Epithelial cell of esophagus (primary cell): Measurements from ENCODE around the gene DACH1.

ENCODE experiments used
- DNase-seq: peaks from one replicate; pipeline ENCODE4 v3.0.0; 2010; ENCODE audit warnings: low read depth
- H3K4me3 ChIP-seq: 2 replicates; pipeline ENCODE4 v1.5.1; 2011; ENCODE audit warnings: mild to moderate bottlenecking, low read length, control low read depth
- TF ChIP-seq, protein P1 (sequence below): IDR thresholded peaks from 2 replicates; pipeline ENCODE4 v1.5.1; 2011; ENCODE audit warnings: low read depth, mild to moderate bottlenecking, low read length, control low read depth, inconsistent platforms; ENCODE audit not compliant: insufficient read depth; ENCODE audit errors: missing control alignments

DACH1 gene

DNA sequence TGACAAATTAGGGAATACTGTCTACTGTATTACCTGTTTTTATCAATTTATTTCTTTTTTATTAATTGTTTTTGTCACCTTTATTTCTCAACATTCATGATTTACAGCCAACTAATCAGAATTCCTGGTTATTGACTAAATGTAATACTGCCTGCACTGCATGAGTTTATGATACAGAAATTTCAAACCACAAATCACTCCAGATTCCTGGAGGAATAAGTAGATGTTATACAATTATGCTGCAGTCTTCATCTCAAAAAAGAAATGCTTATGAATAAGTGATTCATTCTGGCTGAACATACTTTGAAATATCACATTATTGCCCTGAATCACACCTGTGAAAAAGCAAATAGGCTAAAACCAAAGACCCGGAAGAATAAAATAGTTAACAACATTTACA, 249.7 kb downstream of the DACH1 start:
- TF ChIP-seq, protein P1, sequence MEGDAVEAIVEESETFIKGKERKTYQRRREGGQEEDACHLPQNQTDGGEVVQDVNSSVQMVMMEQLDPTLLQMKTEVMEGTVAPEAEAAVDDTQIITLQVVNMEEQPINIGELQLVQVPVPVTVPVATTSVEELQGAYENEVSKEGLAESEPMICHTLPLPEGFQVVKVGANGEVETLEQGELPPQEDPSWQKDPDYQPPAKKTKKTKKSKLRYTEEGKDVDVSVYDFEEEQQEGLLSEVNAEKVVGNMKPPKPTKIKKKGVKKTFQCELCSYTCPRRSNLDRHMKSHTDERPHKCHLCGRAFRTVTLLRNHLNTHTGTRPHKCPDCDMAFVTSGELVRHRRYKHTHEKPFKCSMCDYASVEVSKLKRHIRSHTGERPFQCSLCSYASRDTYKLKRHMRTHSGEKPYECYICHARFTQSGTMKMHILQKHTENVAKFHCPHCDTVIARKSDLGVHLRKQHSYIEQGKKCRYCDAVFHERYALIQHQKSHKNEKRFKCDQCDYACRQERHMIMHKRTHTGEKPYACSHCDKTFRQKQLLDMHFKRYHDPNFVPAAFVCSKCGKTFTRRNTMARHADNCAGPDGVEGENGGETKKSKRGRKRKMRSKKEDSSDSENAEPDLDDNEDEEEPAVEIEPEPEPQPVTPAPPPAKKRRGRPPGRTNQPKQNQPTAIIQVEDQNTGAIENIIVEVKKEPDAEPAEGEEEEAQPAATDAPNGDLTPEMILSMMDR = no peak
- DNase-seq = no peak
- no peak overlapping the region for H3K4me3 ChIP-seq

DNA sequence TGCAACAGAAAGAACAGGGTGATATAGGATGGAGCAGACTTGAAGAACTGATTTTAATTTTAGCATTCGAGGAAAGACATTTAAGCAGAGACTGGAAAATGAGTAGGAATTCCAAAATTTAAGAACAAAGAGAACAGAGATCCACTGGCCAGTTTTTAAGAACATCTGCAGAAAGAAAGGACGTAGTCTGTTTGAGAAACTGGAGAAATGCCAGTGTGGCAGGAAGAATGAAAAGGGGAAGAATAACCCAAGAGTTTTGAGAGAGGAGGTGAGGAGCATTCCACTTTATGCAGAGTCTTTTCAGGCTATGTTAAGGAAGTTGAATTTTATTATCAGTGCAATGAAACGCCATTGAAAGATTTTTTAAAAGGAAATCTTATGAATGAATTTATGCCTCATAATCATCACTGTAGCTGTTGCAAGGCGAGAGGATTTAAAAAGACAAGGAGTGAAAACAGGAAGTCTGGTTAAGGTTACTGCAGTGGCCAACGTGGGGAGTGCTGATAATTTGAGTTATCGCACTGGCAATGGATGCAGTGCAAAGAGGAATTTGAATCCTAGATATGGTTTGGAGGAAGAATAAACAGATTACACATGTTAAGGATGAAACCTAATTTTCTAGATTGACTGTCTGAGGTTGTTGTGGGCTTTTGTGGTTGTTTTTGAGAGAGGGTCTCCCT, 253.8 kb downstream of the DACH1 start:
- DNase-seq = no peak
- no peak overlapping the region for H3K4me3 ChIP-seq
- TF ChIP-seq, protein P1 = no peak

DNA sequence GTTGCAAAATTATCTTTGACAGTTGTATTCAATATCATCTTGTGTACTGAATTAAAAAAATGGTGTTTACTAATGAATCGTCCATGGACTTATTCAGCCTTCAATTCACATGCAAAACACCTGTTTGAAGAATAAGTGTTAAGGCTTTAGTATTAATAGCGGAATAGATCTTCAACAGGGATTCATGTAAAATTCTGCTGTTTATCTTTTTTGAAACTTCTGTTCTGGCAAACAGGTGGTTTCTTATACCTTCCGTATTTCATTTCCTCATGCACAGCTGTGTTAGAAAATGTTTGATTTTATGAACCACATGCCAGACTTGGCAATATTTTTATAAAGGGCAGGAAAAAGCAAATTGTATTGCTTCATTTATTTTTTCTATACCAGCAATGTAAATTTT, 255.7 kb downstream of the DACH1 start:
- TF ChIP-seq, protein P1 = no peak
- H3K4me3 ChIP-seq = no peak overlapping the region
- DNase-seq = no peak

DNA sequence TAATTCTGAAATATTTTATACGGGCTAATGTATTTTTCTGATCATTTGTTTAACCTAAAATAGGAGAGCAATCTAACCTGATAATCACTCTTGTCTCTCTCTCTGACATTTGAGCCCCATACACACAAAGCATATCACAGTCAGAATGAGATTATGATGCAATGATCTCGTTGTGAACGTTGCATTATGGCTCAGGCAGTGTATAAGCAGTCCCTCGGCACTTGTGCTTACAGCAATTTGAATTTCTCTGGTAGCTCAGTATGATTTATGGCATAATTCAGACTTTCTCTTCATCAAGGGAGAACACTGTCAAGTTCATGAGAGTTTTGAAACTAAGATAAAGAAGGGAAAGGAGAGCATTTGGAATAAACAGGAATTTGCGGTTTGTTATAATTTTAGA, 256.1 kb downstream of the DACH1 start:
- TF ChIP-seq, protein P1 = no peak
- no peak for DNase-seq
- no peak overlapping the region for H3K4me3 ChIP-seq

DNA sequence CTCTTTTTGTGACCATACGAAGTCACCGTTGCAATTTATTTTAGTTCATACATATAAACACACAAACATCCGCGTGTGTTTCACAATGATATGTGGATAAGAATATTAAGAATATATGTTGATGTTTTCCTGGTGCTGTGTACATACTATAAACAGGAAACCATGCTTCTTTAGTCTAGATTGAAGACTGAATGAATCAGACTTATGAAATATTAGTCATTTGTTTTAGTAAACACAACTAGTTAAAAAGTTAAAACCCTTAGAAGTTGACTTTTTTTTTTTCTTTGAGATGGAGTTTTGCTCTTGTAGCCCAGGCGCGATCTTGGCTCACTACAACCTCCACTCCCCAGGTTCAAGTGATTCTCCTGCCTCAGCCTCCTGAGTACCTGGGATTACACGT, 257.7 kb downstream of the DACH1 start:
- no peak overlapping the region for H3K4me3 ChIP-seq
- TF ChIP-seq, protein P1 = no peak
- DNase-seq = no peak

DNA sequence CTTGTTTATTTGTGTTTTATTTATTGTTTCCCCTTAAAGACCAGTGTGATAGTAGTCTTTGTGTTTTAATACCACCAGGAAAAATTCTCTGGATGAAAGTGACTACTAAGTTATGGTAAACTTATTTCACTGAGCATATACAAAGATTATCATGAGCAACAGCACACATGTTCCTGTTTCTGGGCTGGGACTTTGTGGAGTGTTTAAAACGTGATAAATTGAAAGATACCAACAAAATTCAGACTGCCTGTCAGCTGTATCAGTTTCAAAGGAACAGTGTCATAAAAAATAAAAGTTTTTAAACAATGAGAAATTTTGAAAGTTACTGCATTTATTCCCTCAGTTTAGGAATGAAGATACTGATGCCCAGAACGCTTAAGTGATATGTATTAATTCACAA, 259.4 kb downstream of the DACH1 start:
- TF ChIP-seq, protein P1 = no peak
- DNase-seq = no peak
- H3K4me3 ChIP-seq = no peak overlapping the region

DNA sequence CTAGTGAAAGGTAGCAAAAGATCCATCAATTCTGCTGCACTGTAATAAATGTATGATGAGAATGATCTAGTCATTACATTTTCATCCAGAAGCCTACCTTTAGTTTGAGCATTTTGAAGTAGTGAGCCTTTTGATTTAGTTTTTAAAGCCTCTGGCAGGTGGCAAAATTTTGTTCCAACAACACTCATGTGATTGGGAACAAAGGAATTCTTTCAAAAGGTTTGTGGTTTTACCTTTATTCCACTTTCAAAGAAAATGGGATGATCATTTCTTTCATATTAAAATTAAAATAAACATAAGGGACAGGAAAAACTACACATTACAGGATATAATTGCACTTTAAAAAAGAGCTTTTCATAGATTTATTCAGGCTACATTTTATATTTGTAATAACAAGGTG, 260.2 kb downstream of the DACH1 start:
- TF ChIP-seq, protein P1 = no peak
- no peak overlapping the region for H3K4me3 ChIP-seq
- DNase-seq = no peak
